Measurements from ENCODE around the gene ADAMTS20. TPM values are rescaled to one million over a fixed set of nuclear protein-coding genes. Genes with fewer than 3 reads are reported as not detected.

ADAMTS20 gene
- total and polyA plus RNA-seq, 8 donors, result 0.08 to 0.24 (median 0.16) TPM; not detected in 2

DNA sequence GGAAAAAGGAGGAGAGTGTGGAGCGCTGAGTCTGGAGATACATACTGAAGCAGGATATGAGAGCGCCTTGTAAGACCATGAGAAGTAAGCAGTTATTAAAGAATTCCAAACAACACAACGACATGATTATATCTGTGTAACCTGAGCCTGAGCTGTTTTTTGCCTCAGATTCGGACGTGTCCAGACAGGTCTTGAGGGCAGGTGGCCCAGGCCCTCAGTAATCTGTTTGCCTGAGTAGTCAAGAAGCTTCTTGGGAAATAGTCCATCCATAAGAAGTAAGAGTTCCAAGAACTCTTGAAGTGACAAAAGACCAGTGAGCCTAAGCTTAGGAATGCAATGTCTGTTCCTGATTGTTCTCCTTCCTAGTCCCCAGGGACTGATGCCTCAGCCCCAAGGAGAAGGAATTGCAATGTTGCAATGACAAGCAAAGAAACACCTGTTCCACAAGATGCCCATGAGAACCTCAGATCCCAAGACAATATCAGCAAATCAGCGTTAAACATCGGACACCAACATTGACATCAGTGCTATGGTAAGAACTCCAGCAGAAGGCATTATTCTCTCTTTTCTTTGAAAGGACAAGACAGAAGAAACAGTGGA is 34.7 kb upstream of the ADAMTS20 start:
- DNase-seq (no peak), ATAC-seq (no peak)
- Histone ChIP-seq H3K27ac (no peak overlapping the region), H3K36me3 (no peaks in the 10 kb centered on the region), H3K9me3 (peaks cover 0 to 2% of the 10 kb centered on the region in 2 donors), H3K4me1 (no peaks in the 10 kb centered on the region), H3K4me3 (no peak overlapping the region), H3K27me3 (no peaks in the 10 kb centered on the region)
- TF ChIP-seq, protein P1, sequence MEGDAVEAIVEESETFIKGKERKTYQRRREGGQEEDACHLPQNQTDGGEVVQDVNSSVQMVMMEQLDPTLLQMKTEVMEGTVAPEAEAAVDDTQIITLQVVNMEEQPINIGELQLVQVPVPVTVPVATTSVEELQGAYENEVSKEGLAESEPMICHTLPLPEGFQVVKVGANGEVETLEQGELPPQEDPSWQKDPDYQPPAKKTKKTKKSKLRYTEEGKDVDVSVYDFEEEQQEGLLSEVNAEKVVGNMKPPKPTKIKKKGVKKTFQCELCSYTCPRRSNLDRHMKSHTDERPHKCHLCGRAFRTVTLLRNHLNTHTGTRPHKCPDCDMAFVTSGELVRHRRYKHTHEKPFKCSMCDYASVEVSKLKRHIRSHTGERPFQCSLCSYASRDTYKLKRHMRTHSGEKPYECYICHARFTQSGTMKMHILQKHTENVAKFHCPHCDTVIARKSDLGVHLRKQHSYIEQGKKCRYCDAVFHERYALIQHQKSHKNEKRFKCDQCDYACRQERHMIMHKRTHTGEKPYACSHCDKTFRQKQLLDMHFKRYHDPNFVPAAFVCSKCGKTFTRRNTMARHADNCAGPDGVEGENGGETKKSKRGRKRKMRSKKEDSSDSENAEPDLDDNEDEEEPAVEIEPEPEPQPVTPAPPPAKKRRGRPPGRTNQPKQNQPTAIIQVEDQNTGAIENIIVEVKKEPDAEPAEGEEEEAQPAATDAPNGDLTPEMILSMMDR (IDR thresholded peaks at IDR 0.05), result no peak
- intact Hi-C loops (cut with DNase I), result no loop called here

DNA sequence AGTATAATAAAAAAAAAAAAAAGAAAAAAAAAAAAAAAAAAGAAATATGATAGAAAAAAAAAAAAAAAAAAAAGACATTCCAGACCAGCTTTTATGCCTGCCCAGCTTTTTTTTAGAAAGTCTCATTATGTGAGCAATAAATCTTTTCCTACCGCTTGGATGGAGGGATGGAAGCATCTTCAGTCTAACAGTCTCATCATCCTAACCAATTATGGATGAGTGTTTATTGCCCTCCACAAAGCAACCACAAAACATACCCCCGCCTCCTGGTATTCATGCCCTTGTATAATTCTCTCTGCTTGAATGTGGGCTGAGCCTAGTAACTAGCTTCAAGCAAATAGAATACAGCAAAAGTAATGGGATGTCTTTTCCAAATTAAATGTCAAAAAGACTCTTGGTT is 33.7 kb upstream of the ADAMTS20 start:
- Histone ChIP-seq H3K27ac (no peak overlapping the region), H3K4me3 (no peak overlapping the region), H3K4me1 (no peaks in the 10 kb centered on the region), H3K9me3 (peaks cover 0 to 2% of the 10 kb centered on the region in 2 donors), H3K27me3 (no peaks in the 10 kb centered on the region), H3K36me3 (no peaks in the 10 kb centered on the region)
- intact Hi-C loops (cut with DNase I), result no loop called here
- TF ChIP-seq, protein P1 (IDR thresholded peaks at IDR 0.05), result no peak
- no peak for DNase-seq
- ATAC-seq, result no peak

DNA sequence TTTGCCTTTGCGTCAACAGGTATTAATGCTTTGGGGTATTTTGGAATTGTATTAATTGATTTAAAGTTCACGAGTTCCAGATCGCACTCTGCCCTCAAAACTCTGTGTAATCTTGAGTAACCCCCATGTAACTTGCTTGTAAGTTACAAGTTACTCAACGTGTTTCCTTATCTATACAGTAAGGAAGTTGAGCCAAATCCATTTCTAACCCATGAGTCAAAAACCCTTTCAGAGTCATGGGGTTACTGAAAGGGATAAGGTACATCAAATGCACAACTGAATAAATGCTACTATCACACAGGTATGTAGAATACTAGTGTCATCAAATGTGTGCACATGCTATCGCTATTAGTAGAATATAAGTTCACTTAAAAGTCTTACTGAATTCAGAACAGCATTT is 28.6 kb upstream of the ADAMTS20 start:
- Histone ChIP-seq H3K4me3 (no peak overlapping the region), H3K4me1 (no peaks in the 10 kb centered on the region), H3K27me3 (no peaks in the 10 kb centered on the region), H3K27ac (no peak overlapping the region), H3K36me3 (no peaks in the 10 kb centered on the region), H3K9me3 (no peaks in the 10 kb centered on the region)
- intact Hi-C loops (cut with DNase I), result no loop called here
- no peak for DNase-seq
- TF ChIP-seq, protein P1 (IDR thresholded peaks at IDR 0.05), result no peak
- ATAC-seq, result no peak

DNA sequence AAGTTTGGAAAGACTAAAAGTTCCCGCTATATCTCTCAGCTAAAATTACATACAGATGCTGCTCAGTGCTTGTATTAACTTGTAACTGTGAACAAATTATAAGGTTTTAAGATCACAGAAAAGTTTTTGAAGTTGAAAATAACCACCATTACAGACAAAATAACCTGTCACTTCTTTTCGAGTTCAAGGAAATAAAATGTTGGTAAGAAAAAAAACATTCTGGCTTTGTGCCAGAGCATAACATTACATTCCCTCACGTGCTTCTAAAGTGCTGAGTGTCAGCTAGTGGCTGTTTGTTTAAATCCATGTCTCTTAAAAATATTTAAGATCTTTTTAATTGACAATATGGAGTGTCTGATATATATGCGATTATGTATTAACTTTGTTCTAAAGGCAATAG is 27.2 kb upstream of the ADAMTS20 start:
- H3K9me3 ChIP-seq, result no peaks in the 10 kb centered on the region
- intact Hi-C loops (cut with DNase I), result no loop called here
- TF ChIP-seq, protein P1 (IDR thresholded peaks at IDR 0.05), result no peak
- DNase-seq (peak in 2 of 4 donors; percentile 8 to 14), ATAC-seq (no peak)
- H3K36me3 ChIP-seq, result no peaks in the 10 kb centered on the region
- no peak overlapping the region for H3K4me3 ChIP-seq
- H3K27ac ChIP-seq, result no peak overlapping the region
- no peaks in the 10 kb centered on the region for H3K4me1 ChIP-seq
- no peaks in the 10 kb centered on the region for H3K27me3 ChIP-seq

DNA sequence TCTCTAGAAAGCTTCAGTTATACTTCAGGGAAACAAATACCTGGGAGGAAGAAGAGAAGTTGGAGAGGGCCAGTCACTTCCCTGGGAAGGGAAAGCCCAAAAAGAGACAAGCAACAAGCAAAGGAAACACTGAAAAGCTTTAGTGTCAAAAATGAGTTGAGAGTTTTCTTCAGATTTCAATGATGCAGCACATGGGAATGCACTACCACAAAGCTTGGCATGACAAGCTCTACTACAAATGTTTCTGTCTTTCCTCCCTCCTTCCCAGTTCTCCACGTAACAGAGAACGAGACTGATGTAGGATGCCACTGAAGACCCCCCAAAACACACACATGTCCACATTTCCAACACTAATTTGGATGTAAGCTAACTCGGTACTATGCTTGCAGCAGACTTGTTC is 26.8 kb upstream of the ADAMTS20 start:
- Histone ChIP-seq H3K27ac (no peak overlapping the region), H3K36me3 (no peaks in the 10 kb centered on the region), H3K9me3 (no peaks in the 10 kb centered on the region), H3K27me3 (no peaks in the 10 kb centered on the region), H3K4me1 (no peaks in the 10 kb centered on the region), H3K4me3 (no peak overlapping the region)
- TF ChIP-seq, protein P1 (IDR thresholded peaks at IDR 0.05), result no peak
- peak in 1 of 4 donors; percentile 2 for DNase-seq
- ATAC-seq, result no peak
- intact Hi-C loops (cut with DNase I), result no loop called here

All from left lung (tissue), 10 donors.